Osteoblast (primary cell): ENCODE results near the gene SMC1B. TPM values are rescaled to one million over a fixed set of nuclear protein-coding genes. Genes with fewer than 3 reads are reported as not detected.
"Not testable (repeated sequence)": the region's sequence is repeated elsewhere in the genome, so short reads cannot be mapped to it uniquely, and the experiment has no call there.

Source experiments
- DNase-seq: peaks from one replicate; pipeline ENCODE4 v3.0.0; 2011; ENCODE audit warnings: low spot score, mixed read lengths; ENCODE audit not compliant: insufficient read length; ENCODE audit errors: missing footprints
- H2AFZ ChIP-seq: 2 replicates; pipeline ENCODE4 v1.6.0; 2011; ENCODE audit warnings: mild to moderate bottlenecking, low read length
- H3K27ac ChIP-seq: 2 replicates; pipeline ENCODE4 v1.5.1; 2011; ENCODE audit warnings: mild to moderate bottlenecking, low read depth, low read length, moderate library complexity
- H3K27me3 ChIP-seq: 2 replicates; pipeline ENCODE4 v1.6.0; 2012; ENCODE audit warnings: mild to moderate bottlenecking, control low read depth, inconsistent platforms, low read length, moderate library complexity; ENCODE audit not compliant: insufficient read depth
- H3K36me3 ChIP-seq: 2 replicates; pipeline ENCODE4 v1.5.1; 2011; ENCODE audit warnings: mild to moderate bottlenecking, low read length, control low read depth, moderate library complexity; ENCODE audit not compliant: insufficient read depth
- H3K4me1 ChIP-seq: 2 replicates; pipeline ENCODE4 v1.5.1; 2011; ENCODE audit warnings: mild to moderate bottlenecking, low read length, control low read depth, moderate library complexity; ENCODE audit not compliant: insufficient read depth
- H3K4me2 ChIP-seq: 2 replicates; pipeline ENCODE4 v1.6.0; 2011; ENCODE audit warnings: mild to moderate bottlenecking, low read length; ENCODE audit not compliant: insufficient read depth
- H3K4me3 ChIP-seq: fragments of 200-600 bp; sonication (generic); 3 replicates; pipeline ENCODE4 v1.5.1; 2012; ENCODE audit warnings: mild to moderate bottlenecking, low read length, inconsistent platforms; ENCODE audit not compliant: insufficient read depth
- H3K79me2 ChIP-seq: 2 replicates; pipeline ENCODE4 v1.6.0; 2012; ENCODE audit warnings: mild to moderate bottlenecking, low read length, control low read depth, inconsistent platforms; ENCODE audit not compliant: insufficient read depth
- H3K9me3 ChIP-seq: 2 replicates; pipeline ENCODE4 v1.5.1; 2011; ENCODE audit warnings: low read depth, low read length, control low read depth
- H4K20me1 ChIP-seq: 2 replicates; pipeline ENCODE4 v1.6.0; 2012; ENCODE audit warnings: mild to moderate bottlenecking, low read length, control low read depth; ENCODE audit not compliant: insufficient read depth
- total RNA-seq: library from RNA; depleted of rRNA; stranded (reverse); fragments of >200 nt; gene quantifications from 2 replicates; pipeline ENCODE4 v1.2.3, GENCODE V29; 2012
- TF ChIP-seq, protein P1 (sequence below): IDR thresholded peaks from 2 replicates; pipeline ENCODE4 v1.5.1; 2011; ENCODE audit warnings: mild to moderate bottlenecking, low read depth, low read length, moderate library complexity; ENCODE audit errors: extremely low read depth

The SMC1B gene
- total RNA-seq, 1 donor = not detected

DNA sequence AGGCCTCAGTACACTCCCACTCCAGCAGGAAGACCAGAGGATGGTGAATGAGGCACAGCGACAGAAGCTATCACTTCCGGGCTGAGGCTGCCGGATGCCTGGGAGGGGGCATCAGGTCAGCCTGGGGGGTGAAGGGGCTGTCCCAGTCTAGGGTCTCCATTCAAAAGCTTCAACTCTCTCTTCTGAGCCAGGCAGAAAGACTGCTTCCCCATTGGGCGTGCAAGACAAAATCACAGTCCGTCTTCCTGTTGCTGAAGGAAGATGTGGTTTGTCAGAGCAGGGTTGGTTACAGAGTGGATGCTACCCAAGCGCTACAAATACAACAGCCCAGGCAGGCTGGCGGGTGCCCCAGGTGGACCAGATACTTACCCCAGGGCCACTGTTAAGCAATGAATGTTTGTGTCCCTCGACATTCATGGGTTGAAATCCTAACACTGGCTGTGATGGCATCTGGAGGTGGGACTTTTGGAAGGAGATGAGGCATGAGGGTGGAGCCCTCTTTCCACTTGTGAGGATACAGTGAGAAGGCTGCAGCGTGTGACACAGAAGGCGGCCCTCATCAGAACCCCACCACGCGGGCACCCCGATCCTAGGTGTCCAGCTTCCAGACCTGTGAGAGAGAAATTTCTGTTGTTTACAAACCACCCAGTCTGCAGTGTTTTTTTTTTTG lies 116.6 kb downstream of the SMC1B start:
- H2AFZ ChIP-seq = no peak overlapping the region
- peaks cover under 1% of the 10 kb centered on the region for H3K4me1 ChIP-seq
- H3K27me3 ChIP-seq = no peaks in the 10 kb centered on the region
- no peaks in the 10 kb centered on the region for H3K36me3 ChIP-seq
- no peak overlapping the region for H3K4me2 ChIP-seq
- H3K79me2 ChIP-seq = no peaks in the 10 kb centered on the region
- no peak overlapping the region for H3K4me3 ChIP-seq
- H3K27ac ChIP-seq = no peak overlapping the region
- no peaks in the 10 kb centered on the region for H4K20me1 ChIP-seq
- TF ChIP-seq, protein P1, sequence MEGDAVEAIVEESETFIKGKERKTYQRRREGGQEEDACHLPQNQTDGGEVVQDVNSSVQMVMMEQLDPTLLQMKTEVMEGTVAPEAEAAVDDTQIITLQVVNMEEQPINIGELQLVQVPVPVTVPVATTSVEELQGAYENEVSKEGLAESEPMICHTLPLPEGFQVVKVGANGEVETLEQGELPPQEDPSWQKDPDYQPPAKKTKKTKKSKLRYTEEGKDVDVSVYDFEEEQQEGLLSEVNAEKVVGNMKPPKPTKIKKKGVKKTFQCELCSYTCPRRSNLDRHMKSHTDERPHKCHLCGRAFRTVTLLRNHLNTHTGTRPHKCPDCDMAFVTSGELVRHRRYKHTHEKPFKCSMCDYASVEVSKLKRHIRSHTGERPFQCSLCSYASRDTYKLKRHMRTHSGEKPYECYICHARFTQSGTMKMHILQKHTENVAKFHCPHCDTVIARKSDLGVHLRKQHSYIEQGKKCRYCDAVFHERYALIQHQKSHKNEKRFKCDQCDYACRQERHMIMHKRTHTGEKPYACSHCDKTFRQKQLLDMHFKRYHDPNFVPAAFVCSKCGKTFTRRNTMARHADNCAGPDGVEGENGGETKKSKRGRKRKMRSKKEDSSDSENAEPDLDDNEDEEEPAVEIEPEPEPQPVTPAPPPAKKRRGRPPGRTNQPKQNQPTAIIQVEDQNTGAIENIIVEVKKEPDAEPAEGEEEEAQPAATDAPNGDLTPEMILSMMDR = no peak
- DNase-seq = peak; percentile 44
- H3K9me3 ChIP-seq = no peaks in the 10 kb centered on the region

DNA sequence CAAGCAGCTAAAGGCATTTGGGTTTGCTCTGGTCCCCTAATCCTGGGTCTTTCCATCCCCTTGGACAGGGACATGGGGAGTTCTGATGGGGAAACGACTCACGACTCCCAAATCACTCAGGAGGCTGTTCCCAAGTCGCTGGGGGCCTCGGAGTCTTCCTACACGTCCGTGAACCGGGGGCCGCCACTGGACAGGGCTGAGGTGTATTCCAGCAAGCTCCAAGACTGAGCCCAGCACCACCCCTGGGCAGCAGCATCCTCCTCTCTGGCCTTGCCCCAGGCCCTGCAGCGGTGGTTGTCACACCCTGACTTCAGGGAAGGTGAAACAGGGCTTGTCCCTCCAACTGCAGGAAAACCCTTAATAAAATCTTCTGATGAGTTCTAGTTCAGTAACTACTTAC lies 117.9 kb downstream of the SMC1B start:
- H3K9me3 ChIP-seq = no peaks in the 10 kb centered on the region
- no peaks in the 10 kb centered on the region for H4K20me1 ChIP-seq
- H3K4me3 ChIP-seq = no peak overlapping the region
- no peaks in the 10 kb centered on the region for H3K36me3 ChIP-seq
- no peak overlapping the region for H2AFZ ChIP-seq
- peak; percentile 72 for DNase-seq
- no peak overlapping the region for H3K27ac ChIP-seq
- peaks cover 6% of the 10 kb centered on the region for H3K4me1 ChIP-seq
- no peaks in the 10 kb centered on the region for H3K27me3 ChIP-seq
- no peaks in the 10 kb centered on the region for H3K79me2 ChIP-seq
- TF ChIP-seq, protein P1 = no peak
- no peak overlapping the region for H3K4me2 ChIP-seq

DNA sequence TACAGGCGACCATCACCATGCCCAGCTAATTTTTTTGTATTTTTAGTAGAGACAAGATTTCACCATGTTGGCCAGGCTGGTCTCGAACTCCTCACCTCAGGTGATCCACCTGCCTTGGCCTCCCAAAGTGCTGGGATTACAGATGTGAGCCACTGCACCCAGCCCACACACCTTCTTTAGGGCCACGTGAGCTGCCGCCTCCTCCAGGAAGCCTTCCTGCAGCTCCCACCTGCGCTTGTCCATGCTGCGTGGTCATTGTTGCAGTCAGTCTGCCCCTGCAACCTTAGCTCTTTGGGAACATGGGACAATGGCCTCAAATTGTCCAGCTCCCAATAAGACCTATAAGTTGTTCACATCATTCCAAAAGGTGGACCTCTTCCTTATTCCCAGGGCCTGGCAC lies 118.4 kb downstream of the SMC1B start:
- not testable (repeated sequence) for H3K27ac ChIP-seq, H3K4me2 ChIP-seq, H2AFZ ChIP-seq, H4K20me1 ChIP-seq, H3K27me3 ChIP-seq, H3K79me2 ChIP-seq, H3K4me1 ChIP-seq, H3K9me3 ChIP-seq, H3K36me3 ChIP-seq, H3K4me3 ChIP-seq, DNase-seq

Other genes with a start within 250 kb of the SMC1B start
- gene NUP50, start 249.7 kb downstream of the SMC1B start, total RNA-seq = 34.8 and 54.3 TPM in 2 replicates
- 31.8 and 43.4 TPM in 2 replicates for gene KIAA0930, start 172.7 kb downstream of the SMC1B start, total RNA-seq
- gene UPK3A, start 128.7 kb downstream of the SMC1B start, total RNA-seq = not detected in 2 replicates
- gene FAM118A, start 103.7 kb downstream of the SMC1B start, total RNA-seq = 21.7 and 23.9 TPM in 2 replicates
- 0.88 TPM in 1 of 2 replicates, not detected in the other for gene RIBC2, start 94 bp upstream of the SMC1B start, total RNA-seq
- gene FBLN1, start 89.3 kb upstream of the SMC1B start, total RNA-seq = 88.3 and 122 TPM in 2 replicates